ENCODE measurements around the gene METTL26.
A peak's percentile ranks its signal among the peaks of the same experiment; 100 is the strongest.

The METTL26 gene

DNA sequence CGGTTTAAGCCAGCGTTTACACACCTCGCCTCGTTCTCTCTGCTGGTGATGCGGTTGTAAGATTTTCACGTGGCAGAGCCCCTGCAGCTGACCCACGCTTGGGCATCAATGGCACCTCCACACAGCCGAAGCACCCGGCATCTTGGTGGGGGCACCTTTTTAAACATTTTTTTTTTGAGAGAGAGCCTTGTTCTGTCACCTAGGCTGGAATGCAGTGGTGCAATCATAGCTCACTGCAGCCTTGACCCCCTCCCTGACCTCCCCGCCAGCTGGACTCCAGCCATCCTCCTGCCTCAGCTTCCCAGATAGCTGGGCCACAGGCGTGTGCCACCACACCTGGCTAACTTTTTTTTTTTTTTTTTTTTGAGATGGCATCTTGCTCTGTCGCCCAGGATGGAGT lies 17.9 kb upstream of the METTL26 start:
- Histone ChIP-seq H3K27ac (ENCODE audit: low read depth, low read length, severe bottlenecking) (no peak overlapping the region), H3K36me3 (ENCODE audit: control insufficient read depth, insufficient read depth, low read length) (peaks cover 25% of the 10 kb centered on the region), H3K4me3 (ENCODE audit: extremely low read depth, insufficient read depth, low read length, poor library complexity, severe bottlenecking) (no peak overlapping the region), H3K9me3 (ENCODE audit: control insufficient read depth, low read length) (no peaks in the 10 kb centered on the region), H3K4me1 (ENCODE audit: control insufficient read depth, insufficient read depth, low read length, poor library complexity, severe bottlenecking) (no peaks in the 10 kb centered on the region)
- WGBS, 2 experiments (ENCODE audit: insufficient coverage in 2 of 2), result 93 to 96% methylated on average over 8 to 11 of the region's 12 CpGs

DNA sequence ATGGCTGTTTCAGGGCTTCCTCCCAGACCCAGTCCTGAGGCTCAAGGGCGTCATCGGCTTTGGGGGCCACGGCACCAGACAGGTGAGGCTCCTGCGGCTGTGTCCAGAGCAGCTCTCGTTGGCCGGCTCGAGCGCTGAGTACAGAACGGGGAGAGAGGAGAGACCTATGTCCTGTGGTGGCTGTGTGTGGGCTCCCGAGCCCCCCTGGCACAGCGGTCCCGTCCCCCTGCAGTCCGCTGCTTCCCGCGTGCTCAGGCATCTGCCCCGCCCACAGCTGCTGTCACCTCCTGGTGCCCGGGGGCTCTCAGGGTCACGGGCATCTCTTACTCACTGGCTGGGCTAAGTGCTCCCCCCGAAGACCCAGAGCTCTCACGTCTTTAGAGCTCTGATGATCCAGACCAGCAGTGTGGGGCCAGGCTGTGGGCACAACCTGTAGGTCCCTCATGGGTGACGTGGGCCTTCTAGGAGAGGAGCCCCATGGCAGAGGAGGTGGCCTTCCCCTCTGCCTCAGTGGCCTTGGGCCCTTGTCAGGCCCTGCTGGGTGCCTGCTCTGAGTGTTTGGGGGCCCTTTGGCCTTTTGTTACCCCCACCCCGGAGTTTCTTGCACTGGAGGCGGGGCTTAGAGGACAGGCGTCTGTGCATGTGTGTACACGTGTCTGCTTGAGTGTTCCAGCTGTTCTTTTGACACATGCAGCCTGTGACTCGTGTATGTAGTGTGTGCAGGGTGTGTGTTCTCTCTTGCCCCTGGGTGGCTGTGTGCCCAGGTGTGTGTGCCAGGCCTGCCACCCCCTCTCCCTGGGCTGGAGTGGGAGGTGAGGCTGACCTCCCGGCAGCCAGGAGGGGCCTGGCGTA lies 16.6 kb upstream of the METTL26 start:
- WGBS, 2 experiments (ENCODE audit: insufficient coverage in 2 of 2), result 94 to 95% methylated on average over 27 to 28 of the region's 28 CpGs
- no peaks in the 10 kb centered on the region for H3K9me3 ChIP-seq (ENCODE audit: control insufficient read depth, low read length)
- H3K4me3 ChIP-seq (ENCODE audit: extremely low read depth, insufficient read depth, low read length, poor library complexity, severe bottlenecking), result no peak overlapping the region
- H3K27ac ChIP-seq (ENCODE audit: low read depth, low read length, severe bottlenecking), result no peak overlapping the region
- peaks cover 20% of the 10 kb centered on the region for H3K36me3 ChIP-seq (ENCODE audit: control insufficient read depth, insufficient read depth, low read length)
- peaks cover 7% of the 10 kb centered on the region for H3K4me1 ChIP-seq (ENCODE audit: control insufficient read depth, insufficient read depth, low read length, poor library complexity, severe bottlenecking)

DNA sequence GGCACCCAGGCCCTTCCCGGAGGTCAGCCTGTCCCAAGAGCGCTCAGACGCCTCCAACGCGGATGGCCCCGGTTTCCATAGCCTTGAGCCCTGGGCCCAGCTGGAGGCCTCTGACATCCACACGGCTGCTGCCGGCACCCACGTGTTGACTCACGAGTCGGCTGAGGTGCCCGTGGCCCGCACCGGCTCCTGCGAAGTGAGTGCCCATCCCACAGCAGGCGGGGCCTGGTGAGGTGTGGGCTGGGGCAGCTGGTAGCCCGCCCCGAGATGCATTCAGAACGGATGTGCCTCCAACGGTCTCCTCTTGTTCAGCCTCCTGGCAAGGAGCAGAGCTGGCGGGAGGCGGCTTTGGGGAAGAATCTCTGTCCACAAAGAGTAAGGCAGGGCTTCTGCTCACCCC lies 15.7 kb upstream of the METTL26 start:
- WGBS, 2 experiments (ENCODE audit: insufficient coverage in 2 of 2), result 93 to 95% methylated on average over 19 to 22 of the region's 22 CpGs
- H3K27ac ChIP-seq (ENCODE audit: low read depth, low read length, severe bottlenecking), result no peak overlapping the region
- H3K9me3 ChIP-seq (ENCODE audit: control insufficient read depth, low read length), result no peaks in the 10 kb centered on the region
- no peak overlapping the region for H3K4me3 ChIP-seq (ENCODE audit: extremely low read depth, insufficient read depth, low read length, poor library complexity, severe bottlenecking)
- peaks cover 7% of the 10 kb centered on the region for H3K4me1 ChIP-seq (ENCODE audit: control insufficient read depth, insufficient read depth, low read length, poor library complexity, severe bottlenecking)
- H3K36me3 ChIP-seq (ENCODE audit: control insufficient read depth, insufficient read depth, low read length), result peaks cover 20% of the 10 kb centered on the region

DNA sequence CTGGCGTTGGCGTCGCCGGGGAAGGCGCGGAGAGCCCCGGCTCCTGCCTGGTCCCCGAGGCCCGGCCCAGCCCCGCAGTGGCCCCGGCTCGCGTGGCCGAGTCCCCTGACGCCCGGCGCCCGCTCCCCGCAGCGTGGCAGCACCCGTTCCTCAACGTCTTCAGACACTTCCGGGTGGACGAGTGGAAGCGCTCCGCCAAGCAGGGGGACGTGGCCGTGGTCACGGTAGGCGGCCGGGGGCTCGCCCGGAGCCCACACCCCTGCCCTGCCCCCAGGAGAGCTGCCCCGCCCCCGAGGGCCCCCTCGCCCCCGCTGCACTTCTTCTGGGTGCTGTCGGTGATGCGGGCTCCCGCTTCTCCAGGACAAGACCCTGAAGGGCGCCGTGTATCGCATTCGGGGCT lies 13.5 kb upstream of the METTL26 start:
- H3K4me3 ChIP-seq (ENCODE audit: extremely low read depth, insufficient read depth, low read length, poor library complexity, severe bottlenecking), result peak overlapping the region; percentile 66
- no peaks in the 10 kb centered on the region for H3K9me3 ChIP-seq (ENCODE audit: control insufficient read depth, low read length)
- H3K36me3 ChIP-seq (ENCODE audit: control insufficient read depth, insufficient read depth, low read length), result peaks cover 16% of the 10 kb centered on the region
- H3K27ac ChIP-seq (ENCODE audit: low read depth, low read length, severe bottlenecking), result no peak overlapping the region
- 10 to 11% methylated on average over 29 to 35 of the region's 44 CpGs for WGBS, 2 experiments (ENCODE audit: insufficient coverage in 2 of 2)
- H3K4me1 ChIP-seq (ENCODE audit: control insufficient read depth, insufficient read depth, low read length, poor library complexity, severe bottlenecking), result peaks cover 7% of the 10 kb centered on the region

DNA sequence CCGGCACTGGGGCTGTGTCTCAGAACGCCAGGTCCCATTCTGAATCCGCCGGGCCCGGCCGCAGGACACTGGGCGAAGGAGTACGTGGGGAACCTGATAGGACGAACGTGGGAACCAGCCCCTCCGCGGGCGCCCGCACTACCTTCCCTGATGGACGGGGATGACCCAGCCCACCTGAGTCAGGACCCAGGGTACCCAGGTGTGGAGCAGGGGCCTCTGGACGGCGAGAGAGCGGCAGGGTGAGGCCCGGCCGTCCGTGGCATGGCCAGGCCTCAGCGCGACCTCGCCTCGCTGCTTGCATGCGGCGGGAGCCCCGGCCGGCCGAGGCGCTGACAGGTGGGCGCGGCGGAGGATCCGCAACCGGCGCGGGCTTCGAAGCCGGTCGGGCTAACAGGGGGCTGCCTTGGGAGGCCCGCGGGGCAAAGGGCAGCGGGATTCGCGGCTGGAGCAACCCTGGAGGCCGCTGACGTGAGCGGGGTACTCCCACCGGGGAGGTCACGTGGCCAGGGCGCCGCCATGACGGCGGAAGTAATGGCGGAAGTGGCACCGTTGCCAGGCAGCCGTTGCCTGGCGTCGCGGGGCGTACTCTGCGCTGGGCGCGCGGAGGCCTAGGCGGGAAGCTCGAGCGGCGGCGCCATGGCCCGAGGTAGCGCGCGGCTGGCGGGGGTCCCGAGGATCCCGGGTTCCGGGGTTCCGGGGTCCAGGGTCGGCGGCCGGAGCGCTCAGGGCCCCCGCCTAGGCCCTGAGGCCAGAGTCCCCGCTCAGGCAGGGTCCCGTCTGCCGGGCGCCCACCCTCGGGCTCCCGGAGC lies 12.9 kb upstream of the METTL26 start, which contains the start of gene WDR90:
Gene WDR90 (plus strand): TSS at position 585 of the 809 bp plus-strand sequence. CDS start 52 bp downstream, at position 637.
- peak within 1 kb of the TSS; percentile 77 for H3K27ac ChIP-seq (ENCODE audit: low read depth, low read length, severe bottlenecking)
- no peaks in the 10 kb centered on the region for H3K9me3 ChIP-seq (ENCODE audit: control insufficient read depth, low read length)
- H3K36me3 ChIP-seq (ENCODE audit: control insufficient read depth, insufficient read depth, low read length), result peaks cover 14% of the 10 kb centered on the region
- peaks cover 7% of the 10 kb centered on the region for H3K4me1 ChIP-seq (ENCODE audit: control insufficient read depth, insufficient read depth, low read length, poor library complexity, severe bottlenecking)
- whole genome bisulfite sequencing, 2 experiments (ENCODE audit: insufficient coverage in 2 of 2), result 4% methylated on average over 69 to 91 of the region's 91 CpGs
- peak within 1 kb of the TSS; percentile 66 for H3K4me3 ChIP-seq (ENCODE audit: extremely low read depth, insufficient read depth, low read length, poor library complexity, severe bottlenecking)

DNA sequence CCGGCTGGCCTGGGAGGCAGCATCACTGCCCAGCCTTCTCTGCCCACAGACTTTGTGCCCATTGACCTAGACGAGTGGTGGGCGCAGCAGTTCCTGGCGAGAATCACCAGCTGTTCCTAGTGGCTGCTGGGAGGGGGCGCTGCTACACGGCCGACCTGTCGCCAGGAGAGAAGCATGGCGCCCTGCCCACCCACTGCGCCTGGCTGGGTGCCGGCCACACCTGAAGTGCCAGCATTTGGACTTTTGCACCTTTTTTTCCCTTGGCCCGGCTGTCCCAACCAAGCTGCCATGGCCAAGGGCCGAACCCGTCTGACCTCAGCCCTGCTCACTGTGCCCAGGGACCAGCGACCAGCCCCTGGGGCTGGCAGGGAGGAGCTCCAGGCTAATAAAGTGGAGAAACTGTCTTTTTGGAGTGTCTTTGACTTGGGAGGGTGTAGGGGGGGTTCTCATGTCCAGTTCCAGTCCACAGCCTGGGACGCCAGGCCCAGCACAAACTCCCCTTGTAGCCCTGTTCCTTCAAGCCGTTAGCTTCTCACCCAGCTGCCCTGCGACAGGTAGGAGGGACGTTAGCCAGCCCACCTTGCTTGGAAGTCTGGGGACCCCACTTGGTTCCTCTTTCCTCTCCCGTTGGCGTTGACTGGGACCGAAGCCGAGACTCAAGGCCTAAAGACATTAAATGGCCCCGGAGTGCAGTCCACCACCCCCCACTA lies 12.1 kb upstream of the METTL26 start:
- Histone ChIP-seq H3K9me3 (ENCODE audit: control insufficient read depth, low read length) (no peaks in the 10 kb centered on the region), H3K4me1 (ENCODE audit: control insufficient read depth, insufficient read depth, low read length, poor library complexity, severe bottlenecking) (peaks cover 7% of the 10 kb centered on the region), H3K27ac (ENCODE audit: low read depth, low read length, severe bottlenecking) (peak overlapping the region; percentile 77), H3K36me3 (ENCODE audit: control insufficient read depth, insufficient read depth, low read length) (peaks cover 10% of the 10 kb centered on the region), H3K4me3 (ENCODE audit: extremely low read depth, insufficient read depth, low read length, poor library complexity, severe bottlenecking) (peak overlapping the region; percentile 66)
- 64 to 69% methylated on average over 21 to 24 of the region's 24 CpGs for WGBS, 2 experiments (ENCODE audit: insufficient coverage in 2 of 2)

DNA sequence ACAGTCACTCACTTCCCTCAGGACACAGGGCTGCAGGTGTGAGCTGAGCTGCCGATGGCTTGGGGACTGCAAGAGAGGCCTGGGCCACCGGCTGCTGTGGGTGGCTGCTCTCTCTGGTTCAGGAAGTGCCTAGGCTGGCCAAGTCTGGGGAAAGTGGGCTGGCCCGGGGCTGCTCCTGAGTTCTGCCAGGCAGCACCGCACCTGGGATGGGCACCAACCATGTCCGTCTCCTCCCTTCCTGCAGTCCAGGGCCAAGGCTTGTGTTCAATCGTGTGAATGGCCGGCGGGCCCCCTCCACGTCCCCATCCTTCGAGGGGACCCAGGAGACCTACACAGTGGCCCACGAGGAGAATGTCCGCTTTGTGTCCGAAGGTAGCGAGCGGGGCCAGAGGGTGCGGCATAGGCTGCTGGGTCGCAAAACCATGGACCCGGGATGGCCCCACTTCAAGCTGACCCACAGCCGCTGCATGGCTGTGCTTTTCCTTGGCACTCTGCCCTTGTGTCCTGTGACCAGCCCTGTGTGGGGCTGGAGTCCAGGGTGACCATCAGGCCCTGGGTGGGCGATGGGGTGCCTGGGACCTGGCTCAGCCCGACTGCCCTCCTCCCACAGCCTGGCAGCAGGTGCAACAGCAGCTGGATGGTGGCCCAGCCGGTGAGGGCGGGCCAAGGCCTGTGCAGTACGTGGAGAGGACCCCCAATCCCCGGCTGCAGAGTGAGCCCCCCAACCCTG lies 11.2 kb upstream of the METTL26 start:
- Histone ChIP-seq H3K4me1 (ENCODE audit: control insufficient read depth, insufficient read depth, low read length, poor library complexity, severe bottlenecking) (peaks cover 12% of the 10 kb centered on the region), H3K4me3 (ENCODE audit: extremely low read depth, insufficient read depth, low read length, poor library complexity, severe bottlenecking) (no peak overlapping the region), H3K27ac (ENCODE audit: low read depth, low read length, severe bottlenecking) (no peak overlapping the region), H3K9me3 (ENCODE audit: control insufficient read depth, low read length) (no peaks in the 10 kb centered on the region), H3K36me3 (ENCODE audit: control insufficient read depth, insufficient read depth, low read length) (peaks cover 5% of the 10 kb centered on the region)
- 95 to 97% methylated on average over 21 to 23 of the region's 25 CpGs for WGBS, 2 experiments (ENCODE audit: insufficient coverage in 2 of 2)

DNA sequence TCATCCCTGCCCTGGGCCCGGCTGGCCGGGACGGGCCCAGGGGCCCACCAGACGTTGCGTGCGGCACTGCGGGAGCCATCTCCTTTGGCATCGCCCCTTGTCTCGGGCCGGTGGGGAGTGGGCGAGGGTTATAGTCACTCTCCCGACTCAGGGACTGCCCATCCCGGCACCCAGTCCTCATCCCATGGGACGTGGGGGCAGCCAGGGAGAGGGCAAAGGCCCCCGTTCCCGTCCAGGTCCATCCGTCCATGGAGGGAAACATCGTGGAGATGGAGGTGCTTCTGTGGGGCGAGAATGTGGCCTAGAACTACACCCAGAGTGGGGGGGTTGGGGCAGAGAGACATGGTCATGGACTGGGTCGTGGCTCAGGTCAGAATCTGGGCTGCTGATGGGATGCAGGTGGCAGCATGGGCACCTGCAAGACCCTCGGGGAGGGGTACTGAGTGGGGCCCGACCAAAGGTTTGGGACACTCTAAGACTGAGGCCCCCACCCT lies 10.6 kb upstream of the METTL26 start:
- Histone ChIP-seq H3K36me3 (ENCODE audit: control insufficient read depth, insufficient read depth, low read length) (no peaks in the 10 kb centered on the region), H3K27ac (ENCODE audit: low read depth, low read length, severe bottlenecking) (no peak overlapping the region), H3K4me3 (ENCODE audit: extremely low read depth, insufficient read depth, low read length, poor library complexity, severe bottlenecking) (no peak overlapping the region), H3K4me1 (ENCODE audit: control insufficient read depth, insufficient read depth, low read length, poor library complexity, severe bottlenecking) (peaks cover 12% of the 10 kb centered on the region), H3K9me3 (ENCODE audit: control insufficient read depth, low read length) (no peaks in the 10 kb centered on the region)
- WGBS, 2 experiments (ENCODE audit: insufficient coverage in 2 of 2), result 90 to 96% methylated on average over 17 to 22 of the region's 22 CpGs

DNA sequence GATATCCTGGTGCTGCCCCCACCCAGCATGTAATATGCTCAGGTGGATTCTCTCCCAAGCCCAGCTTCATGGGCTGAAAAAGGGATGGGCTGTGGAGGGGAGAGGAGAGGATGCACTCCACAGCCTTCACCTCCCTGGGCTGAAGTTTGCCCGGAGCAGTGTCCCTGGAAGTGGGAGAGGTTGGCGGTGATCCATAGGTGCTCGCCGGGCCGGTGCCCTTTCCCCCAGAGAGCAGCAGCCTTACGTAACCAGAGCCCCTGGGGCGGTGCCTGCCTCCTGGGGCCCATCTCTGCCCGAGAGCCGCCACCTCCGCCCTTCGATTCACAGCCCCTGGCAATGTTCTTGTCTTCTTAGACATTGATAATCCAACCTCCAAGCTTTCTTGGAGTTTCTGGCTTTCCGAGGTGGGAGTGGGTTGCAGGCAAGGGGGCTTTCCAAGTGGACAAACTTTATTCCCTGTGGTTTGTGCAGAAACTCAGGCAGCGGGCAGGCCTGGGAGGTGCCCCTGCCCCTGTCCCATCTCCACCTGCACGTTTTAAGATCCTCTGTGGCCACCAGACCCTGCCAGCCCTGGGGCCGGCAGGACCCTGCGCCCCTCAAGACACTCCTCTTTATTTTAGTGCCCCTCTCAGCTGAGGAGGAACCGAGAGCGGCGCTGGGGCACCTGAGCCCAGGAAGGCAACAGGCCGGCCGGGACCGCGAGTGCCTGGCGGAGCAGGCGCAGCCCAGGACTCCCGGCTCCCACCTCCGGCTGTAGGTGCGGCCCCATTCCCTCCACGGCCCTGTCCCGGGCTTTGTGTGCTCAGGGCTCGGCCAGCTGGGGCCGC lies 10.0 kb upstream of the METTL26 start:
- Histone ChIP-seq H3K36me3 (ENCODE audit: control insufficient read depth, insufficient read depth, low read length) (no peaks in the 10 kb centered on the region), H3K27ac (ENCODE audit: low read depth, low read length, severe bottlenecking) (no peak overlapping the region), H3K4me1 (ENCODE audit: control insufficient read depth, insufficient read depth, low read length, poor library complexity, severe bottlenecking) (peaks cover 12% of the 10 kb centered on the region), H3K9me3 (ENCODE audit: control insufficient read depth, low read length) (no peaks in the 10 kb centered on the region), H3K4me3 (ENCODE audit: extremely low read depth, insufficient read depth, low read length, poor library complexity, severe bottlenecking) (no peak overlapping the region)
- 85 to 93% methylated on average over 22 to 29 of the region's 32 CpGs for WGBS, 2 experiments (ENCODE audit: insufficient coverage in 2 of 2)
